OCI-LY1 (cell line): ENCODE data around the gene SNRK.

Source experiments
- EZH2 ChIP-seq: fragments of 200-600 bp; sonication (generic), shearing (Covaris generic); IDR thresholded peaks from 2 replicates; pipeline ENCODE4 v1.8.0; 2017; ENCODE audit warnings: borderline replicate concordance, mixed run types, mild to moderate bottlenecking, antibody characterized with exemption, low read length, moderate library complexity, mixed read lengths
- TF ChIP-seq, protein P1 (sequence below): fragments of 200-600 bp; sonication (generic), shearing (Covaris generic); IDR thresholded peaks from 2 replicates; pipeline ENCODE4 v1.5.1; 2017; ENCODE audit warnings: mild to moderate bottlenecking, antibody characterized with exemption, low read length, moderate library complexity, mixed read lengths

DNA sequence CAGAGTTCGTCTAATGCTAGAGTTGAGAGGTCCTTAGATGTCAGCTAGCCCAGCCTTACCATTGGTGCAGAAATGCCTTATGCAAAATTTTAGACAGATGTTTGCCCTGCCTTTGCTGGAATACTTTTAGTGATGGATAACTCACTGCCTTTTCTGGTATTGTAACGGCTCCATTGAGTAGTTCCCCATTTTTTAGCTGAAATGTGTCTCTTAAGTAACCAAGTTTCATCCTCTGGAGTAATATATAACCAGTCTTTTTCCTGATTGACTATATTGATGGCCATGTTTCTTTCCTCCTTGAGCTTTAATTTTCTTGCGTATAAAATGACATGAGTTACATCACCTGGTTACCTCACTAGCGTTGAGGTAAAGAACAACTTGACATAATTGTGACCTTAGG lies 45.0 kb downstream of the SNRK start:
- TF ChIP-seq, protein P1, sequence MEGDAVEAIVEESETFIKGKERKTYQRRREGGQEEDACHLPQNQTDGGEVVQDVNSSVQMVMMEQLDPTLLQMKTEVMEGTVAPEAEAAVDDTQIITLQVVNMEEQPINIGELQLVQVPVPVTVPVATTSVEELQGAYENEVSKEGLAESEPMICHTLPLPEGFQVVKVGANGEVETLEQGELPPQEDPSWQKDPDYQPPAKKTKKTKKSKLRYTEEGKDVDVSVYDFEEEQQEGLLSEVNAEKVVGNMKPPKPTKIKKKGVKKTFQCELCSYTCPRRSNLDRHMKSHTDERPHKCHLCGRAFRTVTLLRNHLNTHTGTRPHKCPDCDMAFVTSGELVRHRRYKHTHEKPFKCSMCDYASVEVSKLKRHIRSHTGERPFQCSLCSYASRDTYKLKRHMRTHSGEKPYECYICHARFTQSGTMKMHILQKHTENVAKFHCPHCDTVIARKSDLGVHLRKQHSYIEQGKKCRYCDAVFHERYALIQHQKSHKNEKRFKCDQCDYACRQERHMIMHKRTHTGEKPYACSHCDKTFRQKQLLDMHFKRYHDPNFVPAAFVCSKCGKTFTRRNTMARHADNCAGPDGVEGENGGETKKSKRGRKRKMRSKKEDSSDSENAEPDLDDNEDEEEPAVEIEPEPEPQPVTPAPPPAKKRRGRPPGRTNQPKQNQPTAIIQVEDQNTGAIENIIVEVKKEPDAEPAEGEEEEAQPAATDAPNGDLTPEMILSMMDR: no peak
- TF ChIP-seq EZH2: no peak
